Brain microvascular endothelial cell (primary cell): ENCODE measurements around the gene AFMID.
A peak's percentile ranks its signal among the peaks of the same experiment; 100 is the strongest.

ENCODE experiments used
- DNase-seq: peaks from one replicate; pipeline ENCODE4 v3.0.0-alpha.2; 2020
- H3K27ac ChIP-seq: fragments of 250-450 bp; sonication (Bioruptor Pico); 2 replicates; pipeline ENCODE4 v1.5.1; 2020; ENCODE audit warnings: mild to moderate bottlenecking, moderate library complexity
- H3K27me3 ChIP-seq: fragments of 250-450 bp; sonication (Bioruptor Pico); replicated peaks from 2 replicates; pipeline ENCODE4 v1.5.1; 2020; ENCODE audit warnings: mild to moderate bottlenecking
- H3K36me3 ChIP-seq: fragments of 250-450 bp; sonication (Bioruptor Pico); replicated peaks from 2 replicates; pipeline ENCODE4 v1.5.1; 2020; ENCODE audit warnings: mild to moderate bottlenecking
- H3K4me3 ChIP-seq: 2 replicates; pipeline ENCODE4 v1.5.1; 2011; ENCODE audit warnings: low read depth, mild to moderate bottlenecking, control low read depth, low read length, moderate library complexity
- CTCF ChIP-seq: IDR thresholded peaks from 2 replicates; pipeline ENCODE4 v1.5.1; 2011; ENCODE audit warnings: low read depth, mild to moderate bottlenecking, moderate library complexity, low read length, control low read depth, inconsistent platforms; ENCODE audit errors: missing control alignments
- in situ Hi-C: cut with HindIII; loops from 2 replicates; pipeline ENCODE4 v1.10.0; 2017; ENCODE audit warnings: low sequenced_read_pairs, low pct_ligation_motif_present

The AFMID gene

GRCh38 chr17:78240839-78241238 lies 53.7 kb downstream of the AFMID start:
- no peaks in the 10 kb centered on the region for H3K27me3 ChIP-seq
- no peak for DNase-seq
- TF ChIP-seq CTCF: no peak
- in situ Hi-C loops: no loop called here
- no peaks in the 10 kb centered on the region for H3K36me3 ChIP-seq
- H3K27ac ChIP-seq: no peak overlapping the region
- no peak overlapping the region for H3K4me3 ChIP-seq

- no peak overlapping the region for H3K4me3 ChIP-seq
- TF ChIP-seq CTCF: no peak
- DNase-seq: peak; percentile 43
Observed at GRCh38 chr17:78241277-78242023, 54.3 kb downstream of the AFMID start.

GRCh38 chr17:78242024-78242742 lies 55.0 kb downstream of the AFMID start:
- no peak overlapping the region for H3K27ac ChIP-seq
- no peak for DNase-seq
- H3K36me3 ChIP-seq: no peaks in the 10 kb centered on the region
- no peak overlapping the region for H3K4me3 ChIP-seq
- TF ChIP-seq CTCF: no peak
- H3K27me3 ChIP-seq: no peaks in the 10 kb centered on the region
- in situ Hi-C loops: no loop called here

More at GRCh38 chr17:78241277-78242023, 54.3 kb downstream of the AFMID start:
- no peak overlapping the region for H3K27ac ChIP-seq
- H3K27me3 ChIP-seq: no peaks in the 10 kb centered on the region
- in situ Hi-C loops: no loop called here
- H3K36me3 ChIP-seq: no peaks in the 10 kb centered on the region

- in situ Hi-C loops: no loop called here
- Histone ChIP-seq H3K27me3 (no peaks in the 10 kb centered on the region), H3K27ac (no peak overlapping the region), H3K36me3 (no peaks in the 10 kb centered on the region), H3K4me3 (no peak overlapping the region)
- no peak for DNase-seq
- TF ChIP-seq CTCF: no peak
Observed at GRCh38 chr17:78247304-78247703, 60.1 kb downstream of the AFMID start.

GRCh38 chr17:78248051-78248914 lies 61.1 kb downstream of the AFMID start:
- in situ Hi-C loops: no loop called here
- Histone ChIP-seq H3K36me3 (no peaks in the 10 kb centered on the region), H3K27ac (no peak overlapping the region), H3K27me3 (no peaks in the 10 kb centered on the region), H3K4me3 (no peak overlapping the region)
- no peak for TF ChIP-seq CTCF
- DNase-seq: no peak
